Loucy (cell line): Measurements from ENCODE around the gene SLC6A1.

Source experiments
- CTCF ChIP-seq: fragments of 200-600 bp; sonication (generic); conservative IDR thresholded peaks from 2 replicates; pipeline ENCODE4 v1.5.1; 2014; ENCODE audit warnings: mild to moderate bottlenecking, antibody characterized with exemption, low read length
- EZH2phosphoT487 ChIP-seq: fragments of 200-600 bp; IDR thresholded peaks from 2 replicates; pipeline ENCODE4 v1.6.1; 2018; ENCODE audit warnings: antibody characterized with exemption, mild to moderate bottlenecking, moderate library complexity, borderline replicate concordance

GRCh38 chr3:11010426-11011165, 18.0 kb downstream of the SLC6A1 start:
- TF ChIP-seq CTCF (no peak), EZH2phosphoT487 (no peak)
